Large intestine (tissue), 3 donors: Measurements from ENCODE around the gene CXCL16. TPM values are rescaled to one million over a fixed set of nuclear protein-coding genes. Genes with fewer than 3 reads are reported as not detected.
"Not testable (repeated sequence)": the region's sequence is repeated elsewhere in the genome, so short reads cannot be mapped to it uniquely, and the experiment has no call there.

Experiments used
- DNase-seq, 2 donors: peaks; one replicate each; pipeline versions ENCODE4 v3.0.0 to v3.0.0-alpha.2; 2013
- H3K27ac ChIP-seq: one replicate; pipeline ENCODE4 v1.5.1; 2013; ENCODE audit warnings: low read length
- H3K27me3 ChIP-seq: 2 replicates; pipeline ENCODE4 v1.6.1; 2013; ENCODE audit warnings: low read length; ENCODE audit not compliant: control insufficient read depth, insufficient read depth
- H3K36me3 ChIP-seq: 2 replicates; pipeline ENCODE4 v1.6.1; 2013; ENCODE audit warnings: low read length; ENCODE audit not compliant: control insufficient read depth, insufficient read depth
- H3K4me1 ChIP-seq: one replicate; pipeline ENCODE4 v1.6.1; 2013; ENCODE audit warnings: low read length; ENCODE audit not compliant: control insufficient read depth, insufficient read depth
- H3K4me3 ChIP-seq: one replicate; pipeline ENCODE4 v1.5.1; 2013; ENCODE audit warnings: low read length
- H3K9me3 ChIP-seq: one replicate; pipeline ENCODE4 v1.6.1; 2013; ENCODE audit warnings: mild to moderate bottlenecking, low read depth, low read length, moderate library complexity; ENCODE audit not compliant: control insufficient read depth
- whole genome bisulfite sequencing: methylation state at CpG from one replicate; pipeline ENCODE4 v1.1.5; 2013; ENCODE audit warnings: low lambda C conversion rate; ENCODE audit not compliant: insufficient coverage; 5-methylcytosine and 5-hydroxymethylcytosine counted together
- polyA plus RNA-seq: library from polyadenylated mRNA; unstranded; fragments of 120-200 nt; gene quantifications from one replicate; pipeline ENCODE4 v1.2.1, GENCODE V29; 2013

Gene CXCL16
- polyA plus RNA-seq, 1 donor = 62.1 TPM

GRCh38 chr17:4722678-4723240 is 17.0 kb downstream of the CXCL16 start:
- H3K4me1 ChIP-seq = peaks cover 19% of the 10 kb centered on the region
- no peaks in the 10 kb centered on the region for H3K9me3 ChIP-seq
- H3K36me3 ChIP-seq = peaks cover 31% of the 10 kb centered on the region
- H3K27ac ChIP-seq = no peak overlapping the region
- H3K27me3 ChIP-seq = no peaks in the 10 kb centered on the region
- DNase-seq = no peak
- no CpG with 5 or more reads among the region's 16 CpGs for WGBS
- H3K4me3 ChIP-seq = no peak overlapping the region

- WGBS = no CpG with 5 or more reads among the region's 20 CpGs
- DNase-seq = peak; percentile 79 to 95
- Histone ChIP-seq H3K27ac (peak overlapping the region; percentile 77), H3K36me3 (peaks cover 44% of the 10 kb centered on the region), H3K9me3 (no peaks in the 10 kb centered on the region), H3K4me1 (peaks cover 16% of the 10 kb centered on the region), H3K27me3 (no peaks in the 10 kb centered on the region), H3K4me3 (no peak overlapping the region)
Measured at GRCh38 chr17:4721203-4722135, 18.3 kb downstream of the CXCL16 start.

- Histone ChIP-seq H3K9me3 (no peaks in the 10 kb centered on the region), H3K27me3 (no peaks in the 10 kb centered on the region), H3K4me3 (no peak overlapping the region), H3K4me1 (peaks cover 16% of the 10 kb centered on the region), H3K36me3 (peaks cover 49% of the 10 kb centered on the region), H3K27ac (peak overlapping the region; percentile 77)
- WGBS = no CpG with 5 or more reads among the region's 7 CpGs
- peak; percentile 36 to 56 for DNase-seq
Measured at GRCh38 chr17:4720787-4721186, 18.9 kb downstream of the CXCL16 start.

GRCh38 chr17:4719684-4720221 is 20.0 kb downstream of the CXCL16 start:
- Histone ChIP-seq H3K27me3 (no peaks in the 10 kb centered on the region), H3K9me3 (no peaks in the 10 kb centered on the region), H3K36me3 (peaks cover 57% of the 10 kb centered on the region), H3K27ac (no peak overlapping the region), H3K4me3 (no peak overlapping the region), H3K4me1 (peaks cover 21% of the 10 kb centered on the region)
- WGBS = no CpG with 5 or more reads among the region's 15 CpGs
- no peak for DNase-seq

- Histone ChIP-seq H3K36me3 (peaks cover 57% of the 10 kb centered on the region), H3K4me3 (no peak overlapping the region), H3K4me1 (peaks cover 25% of the 10 kb centered on the region), H3K27me3 (no peaks in the 10 kb centered on the region), H3K9me3 (no peaks in the 10 kb centered on the region), H3K27ac (no peak overlapping the region)
- no CpG with 5 or more reads among the region's 10 CpGs for WGBS
- no peak for DNase-seq
Measured at GRCh38 chr17:4719146-4719545, 20.6 kb downstream of the CXCL16 start.

GRCh38 chr17:4718276-4718675 is 21.5 kb downstream of the CXCL16 start:
- H3K27me3 ChIP-seq = no peaks in the 10 kb centered on the region
- no peaks in the 10 kb centered on the region for H3K9me3 ChIP-seq
- no peak overlapping the region for H3K27ac ChIP-seq
- peaks cover 57% of the 10 kb centered on the region for H3K36me3 ChIP-seq
- peaks cover 27% of the 10 kb centered on the region for H3K4me1 ChIP-seq
- no peak overlapping the region for H3K4me3 ChIP-seq
- WGBS = no CpG with 5 or more reads among the region's 13 CpGs
- no peak for DNase-seq

GRCh38 chr17:4717791-4718190 is 21.9 kb downstream of the CXCL16 start:
- Histone ChIP-seq H3K9me3 (no peaks in the 10 kb centered on the region), H3K4me3 (no peak overlapping the region), H3K27me3 (no peaks in the 10 kb centered on the region), H3K36me3 (peaks cover 57% of the 10 kb centered on the region), H3K27ac (no peak overlapping the region), H3K4me1 (peaks cover 30% of the 10 kb centered on the region)
- DNase-seq = no peak
- WGBS = no CpG with 5 or more reads among the region's 17 CpGs

- Histone ChIP-seq H3K4me1 (peaks cover 35% of the 10 kb centered on the region), H3K27me3 (no peaks in the 10 kb centered on the region), H3K36me3 (peaks cover 57% of the 10 kb centered on the region), H3K4me3 (no peak overlapping the region), H3K27ac (no peak overlapping the region), H3K9me3 (no peaks in the 10 kb centered on the region)
- DNase-seq = no peak
- no CpG with 5 or more reads among the region's 10 CpGs for WGBS
Measured at GRCh38 chr17:4716081-4716480, 23.6 kb downstream of the CXCL16 start.

GRCh38 chr17:4715063-4715744 is 24.5 kb downstream of the CXCL16 start:
- no peak overlapping the region for H3K4me3 ChIP-seq
- no peak overlapping the region for H3K27ac ChIP-seq
- H3K36me3 ChIP-seq = peaks cover 50% of the 10 kb centered on the region
- peaks cover 32% of the 10 kb centered on the region for H3K4me1 ChIP-seq
- no peaks in the 10 kb centered on the region for H3K9me3 ChIP-seq
- no CpG with 5 or more reads among the region's 11 CpGs for WGBS
- H3K27me3 ChIP-seq = no peaks in the 10 kb centered on the region
- DNase-seq = no peak

GRCh38 chr17:4714340-4715062 is 25.2 kb downstream of the CXCL16 start:
- Histone ChIP-seq H3K4me1 (peaks cover 35% of the 10 kb centered on the region), H3K36me3 (peaks cover 43% of the 10 kb centered on the region)
- WGBS = no CpG with 5 or more reads among the region's 15 CpGs
- not testable (repeated sequence) for H3K4me3 ChIP-seq, DNase-seq, H3K27me3 ChIP-seq, H3K27ac ChIP-seq, H3K9me3 ChIP-seq
